ENCODE data around the gene APMAP.

DNA sequence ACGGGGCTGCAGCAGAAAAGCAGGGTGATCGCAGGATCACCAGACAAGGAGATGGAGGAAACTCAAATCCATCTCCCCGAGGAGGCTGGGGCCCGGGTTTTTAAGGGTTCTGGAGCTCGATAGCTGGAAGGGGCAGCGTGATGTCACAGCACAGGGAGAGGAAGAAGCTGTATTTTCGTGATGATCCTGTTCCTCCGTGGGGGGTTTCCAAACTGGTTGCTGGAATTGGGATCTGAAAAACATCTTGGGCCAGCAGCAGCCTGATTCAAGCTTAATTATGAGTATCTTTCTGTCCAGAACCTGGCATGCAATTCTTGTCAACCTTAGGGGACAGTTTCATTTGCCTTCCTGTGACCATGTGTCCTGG is 39.4 kb downstream of the APMAP start:
- TF ChIP-seq, protein P1, sequence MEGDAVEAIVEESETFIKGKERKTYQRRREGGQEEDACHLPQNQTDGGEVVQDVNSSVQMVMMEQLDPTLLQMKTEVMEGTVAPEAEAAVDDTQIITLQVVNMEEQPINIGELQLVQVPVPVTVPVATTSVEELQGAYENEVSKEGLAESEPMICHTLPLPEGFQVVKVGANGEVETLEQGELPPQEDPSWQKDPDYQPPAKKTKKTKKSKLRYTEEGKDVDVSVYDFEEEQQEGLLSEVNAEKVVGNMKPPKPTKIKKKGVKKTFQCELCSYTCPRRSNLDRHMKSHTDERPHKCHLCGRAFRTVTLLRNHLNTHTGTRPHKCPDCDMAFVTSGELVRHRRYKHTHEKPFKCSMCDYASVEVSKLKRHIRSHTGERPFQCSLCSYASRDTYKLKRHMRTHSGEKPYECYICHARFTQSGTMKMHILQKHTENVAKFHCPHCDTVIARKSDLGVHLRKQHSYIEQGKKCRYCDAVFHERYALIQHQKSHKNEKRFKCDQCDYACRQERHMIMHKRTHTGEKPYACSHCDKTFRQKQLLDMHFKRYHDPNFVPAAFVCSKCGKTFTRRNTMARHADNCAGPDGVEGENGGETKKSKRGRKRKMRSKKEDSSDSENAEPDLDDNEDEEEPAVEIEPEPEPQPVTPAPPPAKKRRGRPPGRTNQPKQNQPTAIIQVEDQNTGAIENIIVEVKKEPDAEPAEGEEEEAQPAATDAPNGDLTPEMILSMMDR (IDR thresholded peaks at IDR 0.05; ENCODE audit: low read length): no peak
- TF ChIP-seq EZH2 (optimal IDR thresholded peaks at IDR 0.05; ENCODE audit: low read depth, low read length): no peak
- no peak for TF ChIP-seq EZH2phosphoT487 (IDR thresholded peaks at IDR 0.05; ENCODE audit: low read length)
